HG03039 (cell line): Measurements from ENCODE around the gene LGR5.
"Not testable (repeated sequence)": the region's sequence is repeated elsewhere in the genome, so short reads cannot be mapped to it uniquely, and the experiment has no call there.

ENCODE experiments used
- ATAC-seq: cut with Tn5 transposase; IDR thresholded peaks from one replicate; pipeline ENCODE4 v1.9.1; 2021; ENCODE audit warnings: mild to moderate bottlenecking, moderate library complexity; ENCODE audit not compliant: unreplicated experiment

The LGR5 gene

DNA sequence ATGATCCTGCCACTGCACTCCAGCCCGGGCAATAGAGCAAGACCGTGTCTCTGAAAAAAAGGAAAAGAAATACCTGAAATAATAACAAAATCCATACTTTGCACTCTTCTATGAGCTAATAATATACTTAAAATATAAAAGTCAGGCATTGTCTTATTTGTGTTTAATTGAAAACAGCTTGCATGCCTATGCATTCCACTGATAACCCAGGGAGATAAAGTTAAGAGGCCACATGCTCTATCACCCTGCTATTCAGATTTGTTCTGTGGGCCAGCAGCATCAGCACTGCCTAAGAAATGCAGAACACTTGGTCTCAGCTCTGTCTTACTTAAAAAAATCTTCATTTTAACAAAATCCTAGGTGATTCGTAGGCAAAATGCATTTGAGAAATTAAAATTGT, 99.2 kb downstream of the LGR5 start:
- ATAC-seq: no peak

GRCh38 chr12:71541583-71541982, 102.0 kb downstream of the LGR5 start:
- no peak for ATAC-seq

DNA sequence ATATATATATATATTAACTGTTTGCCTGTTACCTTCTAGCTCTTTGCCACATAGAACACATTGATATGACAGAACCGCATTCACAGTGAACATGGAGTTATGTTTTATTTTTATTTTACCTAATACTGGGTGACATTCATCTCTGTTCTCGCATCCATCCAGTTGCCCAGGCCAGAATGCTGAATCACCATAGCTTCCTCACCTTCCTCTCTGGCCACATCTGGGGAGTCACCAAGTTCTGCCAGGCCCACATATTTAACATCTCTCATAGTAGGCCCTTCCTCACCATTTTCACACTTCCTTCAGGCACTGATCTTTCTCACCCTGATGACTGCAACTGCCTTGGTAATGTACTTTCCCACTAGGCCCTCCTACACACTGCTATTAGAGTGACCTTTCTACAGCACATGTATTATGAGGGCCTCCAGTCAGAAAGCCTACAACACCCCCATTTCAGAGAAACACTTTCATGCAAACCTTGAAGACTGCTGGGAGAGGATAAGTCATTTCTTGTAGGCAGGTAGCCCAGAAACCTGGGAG, 106.8 kb downstream of the LGR5 start:
- ATAC-seq: no peak

- no peak for ATAC-seq
These were observed 109.3 kb downstream of the LGR5 start for GRCh38 chr12:71548893-71549292.

DNA sequence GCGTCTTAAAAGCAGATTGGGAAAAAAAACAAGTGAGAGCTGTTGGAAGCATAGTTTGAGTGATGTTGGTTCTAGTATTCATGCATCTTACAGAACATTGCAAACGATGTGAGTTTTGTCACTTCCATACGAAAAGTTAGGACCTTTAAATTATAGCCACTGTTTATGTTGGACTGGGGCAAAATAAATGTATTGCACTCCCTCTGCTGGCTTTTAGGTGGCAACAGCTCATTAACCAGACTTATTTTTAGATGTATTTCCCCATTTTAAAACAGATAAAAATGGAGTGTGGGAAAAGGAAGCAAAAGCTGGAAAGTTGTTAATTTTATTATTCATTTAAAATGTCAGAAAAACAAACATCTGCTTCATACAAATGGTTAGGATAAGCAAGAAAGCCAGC, 111.9 kb downstream of the LGR5 start:
- no peak for ATAC-seq

GRCh38 chr12:71552728-71553501, 113.3 kb downstream of the LGR5 start:
- ATAC-seq: no peak

DNA sequence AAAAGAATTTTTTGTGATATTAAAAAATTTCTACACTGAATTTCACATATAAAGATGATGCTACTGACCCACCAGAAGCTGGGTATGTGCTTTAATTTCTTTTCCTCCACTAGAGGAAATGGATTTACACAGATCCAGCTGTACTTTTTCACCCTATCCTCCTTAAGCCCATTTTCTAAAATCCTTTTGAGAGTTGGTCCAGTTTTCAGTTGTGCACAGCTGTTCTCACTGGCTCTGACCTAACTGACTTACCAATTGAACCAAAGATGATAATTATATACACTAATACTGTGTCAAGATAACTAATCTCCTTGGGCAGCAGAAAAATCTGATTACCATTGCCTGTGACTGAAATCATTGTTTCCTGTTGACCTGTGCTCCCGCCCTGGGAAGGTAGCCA, 115.6 kb downstream of the LGR5 start:
- no peak for ATAC-seq

DNA sequence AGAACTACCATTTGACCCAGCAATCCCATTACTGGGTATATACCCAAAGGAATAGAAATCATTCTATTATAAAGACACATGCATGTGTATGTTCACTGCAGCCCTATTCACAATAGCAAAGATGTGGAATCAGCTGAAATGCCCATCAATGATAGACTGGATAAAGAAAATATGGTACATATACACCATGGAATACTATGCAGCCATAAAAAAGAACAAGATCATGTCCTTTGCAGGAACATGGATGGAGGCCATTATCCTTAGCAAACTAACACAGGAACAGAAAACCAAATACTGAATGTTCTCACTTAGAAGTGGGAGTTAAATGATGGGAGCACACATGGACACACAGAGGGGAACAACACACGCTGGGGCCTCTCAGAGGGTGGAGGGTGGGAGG, 116.2 kb downstream of the LGR5 start:
- not testable (repeated sequence) for ATAC-seq

GRCh38 chr12:71556448-71556847, 116.8 kb downstream of the LGR5 start:
- ATAC-seq: no peak

DNA sequence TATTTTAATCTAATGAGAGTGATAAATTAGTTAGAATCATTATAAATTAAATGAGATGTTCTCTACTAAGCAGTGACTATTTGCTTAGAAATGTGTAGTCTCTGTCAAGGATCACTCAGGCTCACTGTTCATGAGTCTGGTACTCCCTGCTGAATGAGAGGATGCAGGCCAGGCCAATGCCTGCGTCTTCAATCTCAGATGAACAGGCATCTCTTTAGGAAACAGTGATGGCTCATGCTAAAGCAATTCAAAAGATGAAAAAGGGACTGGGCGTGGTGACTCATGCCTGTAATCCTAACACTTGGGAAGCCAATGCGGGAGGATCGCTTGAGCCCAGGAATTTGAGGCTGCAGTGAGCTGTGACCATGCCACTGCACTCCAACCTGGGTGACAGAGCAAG, 117.3 kb downstream of the LGR5 start:
- ATAC-seq: no peak

- no peak for ATAC-seq
These were observed 118.8 kb downstream of the LGR5 start for GRCh38 chr12:71558445-71558844.

DNA sequence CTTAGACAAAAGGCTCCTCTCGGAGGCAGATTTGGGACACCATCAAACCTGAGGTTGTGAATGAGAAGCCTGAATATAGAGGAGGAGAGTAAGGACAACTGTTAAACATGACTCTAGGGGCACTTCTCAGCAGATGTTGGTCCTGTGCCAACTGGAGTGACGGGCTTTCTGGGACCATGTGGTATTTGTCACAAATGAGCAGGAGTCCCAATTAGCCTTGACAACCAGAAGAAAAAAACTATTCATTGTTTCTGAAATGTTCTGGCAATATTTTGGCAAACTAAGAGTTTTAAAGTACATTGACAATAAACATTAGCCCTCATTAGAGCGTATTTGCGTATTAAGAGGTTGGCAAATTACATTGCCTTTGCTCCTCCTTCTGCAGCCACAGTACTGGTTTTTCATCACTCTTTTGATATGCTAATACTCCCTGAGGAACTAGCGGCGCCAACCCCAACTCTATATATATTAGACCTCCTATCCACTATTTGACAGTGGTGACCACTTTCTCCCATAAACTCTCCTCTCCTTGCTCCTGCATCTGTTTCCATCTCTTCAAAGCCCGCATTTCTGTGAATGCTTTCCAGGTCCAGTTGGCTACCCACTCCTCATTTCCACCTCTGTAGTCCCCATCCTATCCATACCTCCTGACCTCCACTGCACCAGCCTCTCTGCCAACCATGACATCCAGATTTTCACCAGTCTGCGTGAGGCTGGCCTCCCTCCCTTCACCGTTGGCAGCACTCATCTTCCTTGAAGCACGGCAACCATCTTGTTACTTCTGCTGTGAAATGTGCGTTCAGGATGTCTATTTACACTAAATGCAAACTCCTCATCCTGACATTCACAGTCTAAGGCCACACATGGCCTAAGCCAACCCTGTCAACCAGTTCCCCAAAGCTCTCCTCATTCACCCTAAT, 123.3 kb downstream of the LGR5 start:
- ATAC-seq: no peak

DNA sequence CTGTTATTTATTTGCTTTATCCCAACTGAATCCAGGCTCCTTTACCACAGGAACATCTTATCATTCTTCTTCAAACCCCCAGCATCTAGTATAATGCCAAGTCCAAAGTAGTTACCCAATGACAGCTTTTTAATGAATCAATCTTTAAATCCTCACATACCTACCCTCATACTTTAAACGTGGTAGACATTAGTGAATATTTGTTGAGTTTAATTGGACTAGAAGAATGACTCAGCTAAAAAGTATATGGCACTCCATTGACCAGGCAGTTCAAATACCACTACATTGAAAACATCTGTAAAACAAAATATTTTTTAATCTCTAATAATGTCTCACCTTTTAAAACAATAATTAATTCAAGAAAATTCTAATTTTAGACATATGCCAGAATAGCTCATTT, 125.9 kb downstream of the LGR5 start:
- no peak for ATAC-seq

DNA sequence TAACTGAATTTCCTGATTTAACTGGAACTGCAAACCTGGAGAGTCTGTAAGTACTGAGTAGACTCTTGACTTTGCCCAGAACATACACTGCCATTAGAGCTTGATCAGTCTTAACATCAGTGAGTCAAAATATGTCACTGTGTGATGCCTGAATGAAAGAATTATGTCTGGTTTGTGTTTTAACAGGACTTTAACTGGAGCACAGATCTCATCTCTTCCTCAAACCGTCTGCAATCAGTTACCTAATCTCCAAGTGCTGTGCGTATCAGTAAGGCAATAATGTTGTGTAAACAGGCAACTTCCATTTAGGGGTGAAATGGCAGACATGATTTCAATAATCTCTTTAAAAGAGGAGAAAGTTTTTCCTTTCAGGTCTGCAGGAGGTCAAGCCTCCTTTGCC, 127.1 kb downstream of the LGR5 start:
- ATAC-seq: no peak

DNA sequence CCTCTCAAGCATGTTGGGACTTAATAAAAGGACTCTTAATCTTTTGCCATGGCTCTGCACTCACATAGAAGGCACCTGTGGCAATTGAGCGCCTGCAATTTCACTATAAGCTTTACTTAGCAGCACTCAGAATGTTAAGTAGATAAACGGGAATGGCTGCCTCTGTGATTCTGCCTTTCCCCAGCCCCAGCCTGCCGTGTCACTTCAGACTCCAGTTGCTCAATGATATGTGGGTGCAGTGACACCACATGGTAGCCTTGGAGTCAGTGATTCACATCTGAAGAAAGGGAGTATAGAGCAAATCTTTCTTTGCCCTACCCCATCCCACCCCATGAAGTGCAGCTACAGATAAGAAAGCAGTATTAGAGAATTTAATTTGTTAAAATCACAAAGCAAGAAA, 127.9 kb downstream of the LGR5 start:
- ATAC-seq: no peak

DNA sequence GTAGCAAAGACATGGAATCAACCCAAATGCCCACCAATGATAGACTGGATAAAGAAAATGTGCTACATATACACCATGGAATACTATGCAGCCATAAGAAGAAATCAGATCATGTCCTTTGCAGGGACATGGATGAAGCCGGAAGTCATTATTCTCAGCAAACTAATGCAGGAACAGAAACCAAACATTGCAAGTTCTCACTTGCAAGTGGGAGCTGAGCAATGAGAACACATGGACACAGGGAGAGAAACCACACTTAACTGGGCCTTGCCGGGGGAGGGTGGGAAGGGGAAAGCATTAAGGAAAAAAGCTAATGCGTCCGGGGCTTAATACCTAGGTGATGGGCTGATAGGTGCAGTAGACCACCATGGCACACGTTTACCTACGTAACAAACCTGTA, 130.3 kb downstream of the LGR5 start:
- ATAC-seq: not testable (repeated sequence)

DNA sequence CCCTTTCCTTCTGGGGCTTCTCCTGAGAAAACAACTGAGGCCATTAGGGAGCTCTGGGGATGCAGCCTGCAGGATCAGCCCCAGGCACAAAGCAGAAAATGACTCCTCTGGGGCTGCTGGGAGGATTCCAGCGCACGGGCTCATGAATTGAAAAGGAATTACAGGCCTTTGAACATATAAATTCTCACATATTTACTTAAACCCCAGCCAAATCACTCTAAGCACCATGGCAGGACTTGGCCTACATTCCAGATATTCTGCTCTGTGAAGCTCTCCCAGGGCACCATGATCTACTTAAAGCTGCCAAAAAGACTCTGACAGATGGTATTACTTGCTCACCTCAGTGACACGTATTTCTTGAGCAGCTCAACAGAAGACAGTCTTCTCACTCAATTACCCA, 136.9 kb downstream of the LGR5 start:
- no peak for ATAC-seq

DNA sequence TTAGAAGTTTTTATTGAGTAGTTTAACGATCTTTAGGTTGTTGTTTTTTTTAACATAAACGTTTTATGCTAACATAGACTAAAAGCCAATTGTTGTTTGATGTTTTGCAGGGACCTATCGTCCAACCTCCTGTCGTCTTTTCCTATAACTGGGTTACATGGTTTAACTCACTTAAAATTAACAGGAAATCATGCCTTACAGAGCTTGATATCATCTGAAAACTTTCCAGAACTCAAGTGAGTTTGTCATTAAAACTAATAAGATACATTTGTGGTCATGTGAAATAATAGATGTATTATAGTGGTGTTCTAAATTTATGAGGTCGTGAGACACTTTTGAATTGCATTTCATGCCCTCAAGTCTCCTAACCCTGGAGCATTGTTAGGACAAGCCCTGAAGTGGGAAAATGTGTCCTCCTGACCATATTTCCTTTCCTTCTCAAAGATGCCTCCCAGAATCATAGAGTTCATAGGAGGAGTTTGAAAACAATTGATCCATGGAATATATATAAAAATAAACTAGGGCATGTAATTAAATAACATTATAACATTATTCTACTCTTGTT, 139.2 kb downstream of the LGR5 start:
- ATAC-seq: no peak

DNA sequence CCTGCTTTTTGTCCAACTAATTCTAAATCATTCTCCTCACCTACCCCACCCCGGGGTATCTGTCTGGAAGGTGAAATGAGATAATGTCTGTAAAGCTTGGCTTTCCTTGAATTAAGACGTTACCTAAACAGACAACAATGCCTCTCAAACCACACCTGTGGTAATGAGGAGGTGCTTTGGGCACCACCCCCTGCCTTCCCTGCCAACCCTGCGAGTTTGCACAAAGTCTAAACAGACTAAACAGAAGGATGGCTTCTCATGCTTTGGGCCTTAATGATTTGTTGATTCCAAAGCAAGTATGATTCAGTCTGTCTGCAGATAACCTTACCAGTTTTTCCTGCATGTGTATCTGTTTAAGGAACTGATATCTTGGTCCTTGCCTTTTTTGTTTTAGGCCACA, 141.6 kb downstream of the LGR5 start:
- no peak for ATAC-seq

GRCh38 chr12:71582925-71583324, 143.3 kb downstream of the LGR5 start:
- no peak for ATAC-seq

DNA sequence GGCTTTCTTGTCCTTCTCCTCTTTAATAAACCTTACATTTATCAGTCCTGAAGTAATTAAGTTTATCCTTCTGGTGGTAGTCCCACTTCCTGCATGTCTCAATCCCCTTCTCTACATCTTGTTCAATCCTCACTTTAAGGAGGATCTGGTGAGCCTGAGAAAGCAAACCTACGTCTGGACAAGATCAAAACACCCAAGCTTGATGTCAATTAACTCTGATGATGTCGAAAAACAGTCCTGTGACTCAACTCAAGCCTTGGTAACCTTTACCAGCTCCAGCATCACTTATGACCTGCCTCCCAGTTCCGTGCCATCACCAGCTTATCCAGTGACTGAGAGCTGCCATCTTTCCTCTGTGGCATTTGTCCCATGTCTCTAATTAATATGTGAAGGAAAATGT, 144.8 kb downstream of the LGR5 start:
- no peak for ATAC-seq

- no peak for ATAC-seq
These were observed 145.6 kb downstream of the LGR5 start for GRCh38 chr12:71585218-71585617.
